ENCODE measurements around the gene DACT2. TPM values are rescaled to one million over a fixed set of nuclear protein-coding genes. Genes with fewer than 3 reads are reported as not detected.

DACT2 gene
- total and polyA plus RNA-seq, 10 of the 15 experiments (the other 5 are each of a cell fraction or from before 2014, with no cell fraction given) = not detected

- no peak for TF ChIP-seq CUX1 (IDR thresholded peaks at IDR 0.05; ENCODE audit: insufficient replicate concordance, low read depth, low read length)
- no peak for TF ChIP-seq BHLHE40 (IDR thresholded peaks at IDR 0.05; ENCODE audit: borderline replicate concordance in 1 of 2, low read depth in 2 of 2, low read length in 1 of 2)
- no peak for TF ChIP-seq CTCF (IDR thresholded peaks at IDR 0.05 in 2 of 3, conservative IDR thresholded peaks at IDR 0.05 in 1 of 3; ENCODE audit: control insufficient read depth in 2 of 3, extremely low read depth in 1 of 3, insufficient read depth in 1 of 3, low read depth in 3 of 3, low read length in 3 of 3)
- no peak for TF ChIP-seq ATF2 (IDR thresholded peaks at IDR 0.05; ENCODE audit: low read length)
- TF ChIP-seq TBL1XR1 (IDR thresholded peaks at IDR 0.05; ENCODE audit: low read depth, low read length) = no peak
- no peak for TF ChIP-seq IRF4 (IDR thresholded peaks at IDR 0.05; ENCODE audit: low read depth, low read length)
- TF ChIP-seq ESRRA (IDR thresholded peaks at IDR 0.05; ENCODE audit: low read length) = no peak
- TF ChIP-seq LARP7 (IDR thresholded peaks at IDR 0.05) = no peak
- TF ChIP-seq SUPT20H (IDR thresholded peaks at IDR 0.05; ENCODE audit: borderline replicate concordance, control insufficient read depth, low read depth, low read length) = no peak
- no peak for TF ChIP-seq STAT1 (conservative IDR thresholded peaks at IDR 0.05)
Measured at GRCh38 chr6:168256940-168257339, 62.6 kb downstream of the DACT2 start (continued).

Other genes with a start within 250 kb of the DACT2 start
- gene FRMD1, start 240.6 kb downstream of the DACT2 start, total RNA-seq (2014; rRNA removed) = not detected in 2 replicates
- gene FRMD1, start 240.6 kb downstream of the DACT2 start, total RNA-seq (2014; rRNA removed; fragmentation: Illumina TruSeq; extraction: Trizol) = not detected in 2 replicates
- not detected in 2 replicates for gene FRMD1, start 240.6 kb downstream of the DACT2 start, total RNA-seq (2021)
- not detected in 2 replicates for gene FRMD1, start 240.6 kb downstream of the DACT2 start, polyA plus RNA-seq (2011; rRNA removed)
- gene FRMD1, start 240.6 kb downstream of the DACT2 start, polyA plus RNA-seq (2014; fragmentation: Illumina TruSeq; extraction: Trizol) = not detected in 2 replicates
- gene FRMD1, start 240.6 kb downstream of the DACT2 start, polyA plus RNA-seq (2014; fragmentation: Nextera tagmentation; extraction: Ambion mirVana) = not detected
- gene FRMD1, start 240.6 kb downstream of the DACT2 start, polyA plus RNA-seq (2014; rRNA removed) = 0.01 TPM in 1 of 2 replicates, not detected in the other
- not detected for gene FRMD1, start 240.6 kb downstream of the DACT2 start, polyA plus RNA-seq (2016; fragmentation: Nextera tagmentation; extraction: Ambion mirVana)
- not detected in 2 replicates for gene SMOC2, start 121.4 kb upstream of the DACT2 start, total RNA-seq (2014; rRNA removed)
- not detected in 2 replicates for gene SMOC2, start 121.4 kb upstream of the DACT2 start, total RNA-seq (2014; rRNA removed; fragmentation: Illumina TruSeq; extraction: Trizol)
- gene SMOC2, start 121.4 kb upstream of the DACT2 start, total RNA-seq (2021) = 0.10 and 0.11 TPM in 2 replicates
- gene SMOC2, start 121.4 kb upstream of the DACT2 start, polyA plus RNA-seq (2011; rRNA removed) = 0.06 and 0.12 TPM in 2 replicates
- not detected in 2 replicates for gene SMOC2, start 121.4 kb upstream of the DACT2 start, polyA plus RNA-seq (2014; fragmentation: Illumina TruSeq; extraction: Trizol)
- not detected for gene SMOC2, start 121.4 kb upstream of the DACT2 start, polyA plus RNA-seq (2014; fragmentation: Nextera tagmentation; extraction: Ambion mirVana)
- gene SMOC2, start 121.4 kb upstream of the DACT2 start, polyA plus RNA-seq (2014; rRNA removed) = not detected in 2 replicates
- not detected for gene SMOC2, start 121.4 kb upstream of the DACT2 start, polyA plus RNA-seq (2016; fragmentation: Nextera tagmentation; extraction: Ambion mirVana)